HepG2 (cell line): ENCODE measurements around the gene MRPL2. TPM values are rescaled to one million over a fixed set of nuclear protein-coding genes. Genes with fewer than 3 reads are reported as not detected.

Experiments
- SUZ12 ChIP-seq: fragments of 150-350 bp; IDR thresholded peaks from 2 replicates; pipeline ENCODE4 v1.6.1; 2014; ENCODE audit warnings: low read depth, low read length
- ZNF225 ChIP-seq: sonication (generic); formaldehyde crosslinking; IDR thresholded peaks from 2 replicates; pipeline ENCODE4 v1.4.0; 2020; ENCODE audit warnings: mild to moderate bottlenecking, missing genetic modification reagents
- ZNF282 ChIP-seq: fragments of 450-650 bp; IDR thresholded peaks from 2 replicates; pipeline ENCODE4 v1.6.1; 2018; ENCODE audit not compliant: partially characterized antibody
- ZNF782 ChIP-seq: sonication (generic); formaldehyde crosslinking; IDR thresholded peaks from 2 replicates; pipeline ENCODE4 v1.4.0; 2020; ENCODE audit warnings: missing genetic modification reagents, mild to moderate bottlenecking, borderline replicate concordance
- polyA plus RNA-seq, 8 experiments: library from polyadenylated mRNA; depleted of rRNA in 3 of 8; stranded (reverse) in 7 of 8; unstranded in 1 of 8; fragments of >200 nt; fragmentation: Illumina TruSeq in 4 of 8; extraction: Trizol in 4 of 8; gene quantifications; 2 replicates each; pipeline versions ENCODE4 v1.2.1 to v1.2.3, GENCODE V29; 2011 to 2016; ENCODE audit warnings: low read depth in 4 of 8, missing spikeins in 1 of 8, mixed read lengths in 1 of 8; ENCODE audit not compliant: insufficient read depth in 1 of 8
- total RNA-seq, 5 experiments: library from RNA; depleted of rRNA; stranded (reverse); fragments of >200 nt; fragmentation: Illumina TruSeq; extraction: Trizol; gene quantifications; 2 replicates each; pipeline ENCODE4 v1.2.3, GENCODE V29; 2016; ENCODE audit warnings: low read depth in 1 of 5
- TF ChIP-seq, protein P1 (sequence below): sonication (generic); formaldehyde crosslinking; IDR thresholded peaks from 2 replicates; pipeline ENCODE4 v1.4.0; 2020; ENCODE audit warnings: mild to moderate bottlenecking, missing genetic modification reagents

The MRPL2 gene
- total and polyA plus RNA-seq, 2 of the 13 experiments (the other 11 are each of a cell fraction or from before 2014, with no cell fraction given): 56.8 to 65.6 TPM

DNA sequence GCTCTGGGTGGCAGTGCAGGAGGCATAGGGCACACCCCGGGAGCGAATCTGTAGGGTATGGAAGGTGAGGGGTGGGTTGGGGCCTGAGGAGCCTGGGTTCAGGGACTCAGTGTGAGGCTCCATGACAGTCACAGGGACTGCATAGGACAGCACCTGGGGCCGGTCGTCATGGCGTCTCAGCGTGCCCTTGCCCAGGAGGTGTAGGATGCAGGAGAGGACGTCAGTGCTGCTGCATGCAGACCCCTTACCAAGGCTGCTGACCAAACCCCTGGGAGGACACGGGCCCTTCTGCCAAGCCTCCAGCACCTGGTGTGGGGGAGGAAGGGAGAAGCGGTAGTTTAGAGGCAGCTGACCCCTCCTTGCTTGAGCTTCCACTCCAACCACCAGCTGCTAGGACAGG lies 21.5 kb downstream of the MRPL2 start (continued):
- TF ChIP-seq, protein P1, sequence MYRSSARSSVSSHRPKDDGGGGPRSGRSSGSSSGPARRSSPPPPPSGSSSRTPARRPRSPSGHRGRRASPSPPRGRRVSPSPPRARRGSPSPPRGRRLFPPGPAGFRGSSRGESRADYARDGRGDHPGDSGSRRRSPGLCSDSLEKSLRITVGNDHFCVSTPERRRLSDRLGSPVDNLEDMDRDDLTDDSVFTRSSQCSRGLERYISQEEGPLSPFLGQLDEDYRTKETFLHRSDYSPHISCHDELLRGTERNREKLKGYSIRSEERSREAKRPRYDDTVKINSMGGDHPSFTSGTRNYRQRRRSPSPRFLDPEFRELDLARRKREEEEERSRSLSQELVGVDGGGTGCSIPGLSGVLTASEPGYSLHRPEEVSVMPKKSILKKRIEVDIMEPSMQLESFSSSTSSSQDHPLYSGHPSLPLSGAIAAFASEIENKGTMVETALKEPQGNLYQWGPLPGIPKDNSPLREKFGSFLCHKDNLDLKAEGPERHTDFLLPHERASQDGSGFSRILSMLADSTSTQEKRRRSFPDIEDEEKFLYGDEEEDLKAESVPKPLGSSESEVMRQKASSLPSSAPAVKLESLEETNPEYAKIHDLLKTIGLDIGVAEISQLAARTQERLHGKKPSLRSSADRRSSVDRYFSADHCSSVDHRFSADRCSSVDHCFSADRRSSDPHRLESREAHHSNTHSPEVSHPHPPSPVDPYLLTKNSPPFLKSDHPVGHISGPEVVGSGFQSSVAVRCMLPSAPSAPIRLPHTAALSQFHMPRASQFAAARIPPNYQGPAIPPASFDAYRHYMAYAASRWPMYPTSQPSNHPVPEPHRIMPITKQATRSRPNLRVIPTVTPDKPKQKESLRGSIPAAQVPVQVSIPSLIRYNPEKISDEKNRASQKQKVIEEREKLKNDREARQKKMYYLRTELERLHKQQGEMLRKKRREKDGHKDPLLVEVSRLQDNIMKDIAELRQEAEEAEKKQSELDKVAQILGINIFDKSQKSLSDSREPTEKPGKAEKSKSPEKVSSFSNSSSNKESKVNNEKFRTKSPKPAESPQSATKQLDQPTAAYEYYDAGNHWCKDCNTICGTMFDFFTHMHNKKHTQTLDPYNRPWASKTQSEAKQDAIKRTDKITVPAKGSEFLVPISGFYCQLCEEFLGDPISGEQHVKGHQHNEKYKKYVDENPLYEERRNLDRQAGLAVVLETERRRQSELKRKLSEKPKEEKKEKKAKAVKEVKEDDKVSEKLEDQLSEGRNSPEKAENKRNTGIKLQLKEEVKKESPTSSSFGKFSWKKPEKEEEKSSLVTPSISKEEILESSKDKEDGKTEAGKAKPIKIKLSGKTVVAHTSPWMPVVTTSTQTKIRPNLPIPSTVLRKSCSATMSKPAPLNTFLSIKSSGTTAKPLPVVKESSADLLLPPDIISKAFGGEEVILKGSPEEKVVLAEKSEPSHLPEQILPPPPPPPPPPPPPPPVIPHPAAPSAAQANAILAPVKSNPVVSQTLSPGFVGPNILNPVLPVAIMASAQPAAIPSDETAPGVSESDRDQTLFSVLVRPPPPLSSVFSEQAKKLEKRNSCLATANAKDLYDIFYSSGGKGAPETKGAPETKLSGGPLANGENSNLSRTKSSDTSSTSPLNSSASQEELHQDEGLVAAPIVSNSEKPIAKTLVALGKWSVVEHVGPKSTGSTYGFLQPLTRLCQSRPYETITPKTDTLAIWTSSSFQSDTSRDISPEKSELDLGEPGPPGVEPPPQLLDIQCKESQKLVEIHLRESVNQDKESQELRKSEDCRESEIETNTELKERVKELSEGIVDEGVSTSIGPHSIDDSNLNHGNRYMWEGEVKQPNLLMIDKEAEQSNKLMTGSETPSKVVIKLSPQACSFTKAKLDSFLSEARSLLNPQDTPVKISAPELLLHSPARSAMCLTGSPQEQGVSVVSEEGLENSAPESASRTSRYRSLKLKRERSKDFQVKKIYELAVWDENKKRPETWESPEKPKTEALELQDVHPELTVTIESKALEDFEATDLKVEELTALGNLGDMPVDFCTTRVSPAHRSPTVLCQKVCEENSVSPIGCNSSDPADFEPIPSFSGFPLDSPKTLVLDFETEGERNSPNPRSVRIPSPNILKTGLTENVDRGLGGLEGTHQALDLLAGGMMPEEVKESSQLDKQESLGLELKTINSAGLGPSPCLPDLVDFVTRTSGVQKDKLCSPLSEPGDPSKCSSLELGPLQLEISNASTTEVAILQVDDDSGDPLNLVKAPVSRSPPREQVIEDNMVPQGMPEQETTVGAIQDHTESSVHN: no peak
- TF ChIP-seq ZNF782 (CRISPR knock-in tag): no peak
- no peak for TF ChIP-seq SUZ12
- no peak for TF ChIP-seq ZNF282
- 0 out of 2 replicates have a peak, but pooled peaks have one; percentile 28 for TF ChIP-seq ZNF225
- TF ChIP-seq, all 625 proteins: peak for 3
